Adrenal gland (tissue), 12 donors: Measurements from ENCODE around the gene CTCF. TPM values are rescaled to one million over a fixed set of nuclear protein-coding genes. Genes with fewer than 3 reads are reported as not detected.

Source experiments
- DNase-seq, 7 donors: peaks; one replicate each; pipeline ENCODE4 v3.0.0-alpha.2; 2019 to 2020
- H3K27ac ChIP-seq, 5 donors: fragments of 200-600 bp; sonication (generic) in 4 of 5; 1 replicate in 3 of 5; 2 replicates in 2 of 5; pipeline versions ENCODE4 v1.5.1 to v1.8.0; 2016 to 2020; ENCODE audit warnings: mild to moderate bottlenecking in 1 of 5
- H3K27me3 ChIP-seq: fragments of 200-600 bp; 2 replicates; pipeline ENCODE4 v1.8.0; 2021
- H3K36me3 ChIP-seq, 2 donors: fragments of 200-600 bp; replicated peaks in 1 of 2; 1 replicate in 1 of 2; 2 replicates in 1 of 2; pipeline versions ENCODE4 v1.5.1 to v1.8.0; 2018 to 2022
- H3K4me1 ChIP-seq, 2 donors: fragments of 200-600 bp; replicated peaks in 1 of 2; 1 replicate in 1 of 2; 2 replicates in 1 of 2; pipeline versions ENCODE4 v1.5.1 to v1.8.0; 2018 to 2021
- H3K4me3 ChIP-seq, 4 donors: fragments of 200-600 bp; sonication (generic) in 3 of 4; one replicate each; pipeline ENCODE4 v1.5.1; 2016 to 2018
- H3K9me3 ChIP-seq, 3 donors: fragments of 200-600 bp; sonication (generic) in 1 of 3; replicated peaks in 1 of 3; 1 replicate in 2 of 3; 2 replicates in 1 of 3; pipeline versions ENCODE4 v1.5.1 to v1.8.0; 2016 to 2021
- POLR2A ChIP-seq, 2 donors: fragments of 450-650 bp; IDR thresholded peaks; one replicate each; pipeline ENCODE4 v1.6.1; 2017; ENCODE audit warnings: antibody characterized with exemption in 2 of 2, mild to moderate bottlenecking in 2 of 2, moderate library complexity in 1 of 2
- WGBS, 4 donors: extraction: QIAGEN DNeasy Blood & Tissue Kit in 2 of 4; methylation state at CpG; one replicate each; pipeline versions ENCODE4 v1.1.5 to v1.1.7; 2013 to 2017; 5-methylcytosine and 5-hydroxymethylcytosine counted together
- intact Hi-C, 2 donors: fragments of 100-400 bp; cut with DNase I; formaldehyde crosslinking; loops; one replicate each; pipeline versions ENCODE4 v1.14.1 to v1.15.0; 2022 to 2023
- polyA plus RNA-seq, 3 donors: library from polyadenylated mRNA; stranded (reverse); fragments of 200-250 nt in 2 of 3; fragments of 350-450 nt in 1 of 3; fragmentation: Illumina TruSeq in 1 of 3; extraction: RNeasy Lipid Tissue Mini Kit (QIAGEN cat#74804) in 1 of 3; gene quantifications; one replicate each; pipeline ENCODE4 v1.2.3, GENCODE V29; 2013 to 2014
- total RNA-seq, 9 donors: library from RNA; depleted of rRNA in 4 of 9; stranded (reverse); fragments of >200 nt in 4 of 9; fragments of 120-200 nt in 1 of 9; fragmentation: NEBNext Ultra II Directional in 1 of 9; extraction: Animal tissue kit (Norgen Biotek cat#: 25700) in 1 of 9; gene quantifications; one replicate each; pipeline versions ENCODE4 v1.1.0 to v1.2.4, GENCODE V29; 2013 to 2023
- TF ChIP-seq, protein P1 (sequence below), 6 experiments: fragments of 450-650 bp in 4 of 6; fragments of 200-600 bp in 2 of 6; sonication (generic) in 1 of 6; IDR thresholded peaks; 1 replicate in 5 of 6; 2 replicates in 1 of 6; pipeline versions ENCODE4 v1.5.1 to v1.8.0; 2016 to 2021; ENCODE audit warnings: antibody characterized with exemption in 6 of 6, mild to moderate bottlenecking in 2 of 6, moderate library complexity in 1 of 6
- donor health status: healthy with polysubstance abuse.
- donor health status: Bipolar disorder and iron deficiency.
- donor health status: DM: yes; HTN: yes; CAD: no.
- donor health status: DM: no; HTN: no; CAD: no.
- donor health status: DM: no; HTN: no; CAD: no.
- donor health status: DM: yes; HTN: yes; CAD: no.

The CTCF gene
- total and polyA plus RNA-seq, 12 donors: 18.4 to 53.5 (median 29.9) TPM

DNA sequence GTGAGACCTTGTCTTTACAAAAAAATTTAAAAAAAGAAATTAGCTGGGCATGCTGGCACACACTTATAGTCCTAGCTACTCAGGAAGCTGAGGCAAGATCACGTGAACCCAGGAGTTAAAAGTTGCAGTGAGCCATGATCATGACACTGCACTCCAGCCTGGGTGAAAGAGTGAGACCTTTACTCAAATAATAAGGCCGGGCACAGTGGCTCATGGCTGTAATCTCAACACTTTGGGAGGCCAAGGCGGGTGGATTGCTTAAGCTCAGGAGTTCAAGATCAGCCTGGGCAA, 45.2 kb upstream of the CTCF start:
- 67 to 78% (median 73%) methylated on average over 3 of the region's 3 CpGs for WGBS, 4 donors
- Histone ChIP-seq H3K27ac (no peak overlapping the region), H3K9me3 (no peaks in the 10 kb centered on the region), H3K4me3 (no peak overlapping the region), H3K27me3 (no peaks in the 10 kb centered on the region), H3K4me1 (peaks cover 0 to 7% of the 10 kb centered on the region in 2 donors), H3K36me3 (no peaks in the 10 kb centered on the region)
- no peak for TF ChIP-seq POLR2A (IDR thresholded peaks at IDR 0.05)
- TF ChIP-seq, protein P1, sequence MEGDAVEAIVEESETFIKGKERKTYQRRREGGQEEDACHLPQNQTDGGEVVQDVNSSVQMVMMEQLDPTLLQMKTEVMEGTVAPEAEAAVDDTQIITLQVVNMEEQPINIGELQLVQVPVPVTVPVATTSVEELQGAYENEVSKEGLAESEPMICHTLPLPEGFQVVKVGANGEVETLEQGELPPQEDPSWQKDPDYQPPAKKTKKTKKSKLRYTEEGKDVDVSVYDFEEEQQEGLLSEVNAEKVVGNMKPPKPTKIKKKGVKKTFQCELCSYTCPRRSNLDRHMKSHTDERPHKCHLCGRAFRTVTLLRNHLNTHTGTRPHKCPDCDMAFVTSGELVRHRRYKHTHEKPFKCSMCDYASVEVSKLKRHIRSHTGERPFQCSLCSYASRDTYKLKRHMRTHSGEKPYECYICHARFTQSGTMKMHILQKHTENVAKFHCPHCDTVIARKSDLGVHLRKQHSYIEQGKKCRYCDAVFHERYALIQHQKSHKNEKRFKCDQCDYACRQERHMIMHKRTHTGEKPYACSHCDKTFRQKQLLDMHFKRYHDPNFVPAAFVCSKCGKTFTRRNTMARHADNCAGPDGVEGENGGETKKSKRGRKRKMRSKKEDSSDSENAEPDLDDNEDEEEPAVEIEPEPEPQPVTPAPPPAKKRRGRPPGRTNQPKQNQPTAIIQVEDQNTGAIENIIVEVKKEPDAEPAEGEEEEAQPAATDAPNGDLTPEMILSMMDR (IDR thresholded peaks at IDR 0.05): no peak
- DNase-seq: no peak
- intact Hi-C loops: loop anchor here in 1 of 2 donors (5.0 kb wide), 1 partner anchor 35 kb away; the partner anchor contains the start of genes AGRP and ATP6V0D1

DNA sequence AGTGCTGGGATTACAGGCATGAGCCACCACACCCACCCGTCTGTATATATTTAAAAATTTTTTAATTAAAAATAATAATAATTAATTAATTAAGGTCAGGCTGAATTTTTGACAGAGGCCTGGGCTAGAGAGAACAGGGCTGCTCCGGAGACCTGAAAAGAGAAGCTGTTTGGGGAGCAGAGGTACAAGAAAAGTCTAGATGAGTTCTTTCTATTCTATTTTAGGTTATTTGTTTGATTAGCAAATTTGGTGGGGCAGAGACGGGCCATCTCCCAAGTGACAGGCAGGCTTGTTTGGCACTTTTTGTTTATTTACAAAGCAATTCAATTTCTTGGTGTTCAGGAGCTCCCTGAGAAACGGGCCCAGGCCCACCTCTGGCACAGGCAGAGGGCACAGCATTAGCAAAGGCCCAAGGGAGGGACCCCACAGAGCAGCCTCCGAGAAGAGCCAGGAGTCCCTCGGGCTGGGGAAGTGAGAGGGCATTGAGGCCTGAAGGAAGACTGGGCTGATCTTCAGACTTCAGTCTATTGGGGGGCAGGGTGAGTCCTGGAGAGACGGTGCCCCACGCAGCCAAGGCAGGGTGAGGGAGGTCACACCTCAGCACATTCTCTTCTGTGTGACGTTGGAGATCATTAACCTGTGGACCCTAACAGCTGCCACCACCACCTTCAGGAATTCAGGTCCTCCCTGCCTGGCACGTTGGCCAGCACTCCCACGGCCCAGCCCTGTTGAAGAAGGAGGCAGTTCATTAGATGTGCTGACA, 44.5 kb upstream of the CTCF start:
- Histone ChIP-seq H3K36me3 (no peaks in the 10 kb centered on the region), H3K9me3 (no peaks in the 10 kb centered on the region), H3K4me1 (peaks cover 0 to 7% of the 10 kb centered on the region in 2 donors), H3K4me3 (no peak overlapping the region), H3K27me3 (no peaks in the 10 kb centered on the region), H3K27ac (no peak overlapping the region)
- intact Hi-C loops: loop anchor here in 1 of 2 donors (5.0 kb wide), 1 partner anchor 36 kb away; the partner anchor contains the start of genes AGRP and ATP6V0D1
- 60 to 77% (median 72%) methylated on average over 6 to 11 of the region's 11 CpGs for WGBS, 4 donors
- no peak for DNase-seq
- TF ChIP-seq, protein P1 (IDR thresholded peaks at IDR 0.05): no peak
- no peak for TF ChIP-seq POLR2A (IDR thresholded peaks at IDR 0.05)

DNA sequence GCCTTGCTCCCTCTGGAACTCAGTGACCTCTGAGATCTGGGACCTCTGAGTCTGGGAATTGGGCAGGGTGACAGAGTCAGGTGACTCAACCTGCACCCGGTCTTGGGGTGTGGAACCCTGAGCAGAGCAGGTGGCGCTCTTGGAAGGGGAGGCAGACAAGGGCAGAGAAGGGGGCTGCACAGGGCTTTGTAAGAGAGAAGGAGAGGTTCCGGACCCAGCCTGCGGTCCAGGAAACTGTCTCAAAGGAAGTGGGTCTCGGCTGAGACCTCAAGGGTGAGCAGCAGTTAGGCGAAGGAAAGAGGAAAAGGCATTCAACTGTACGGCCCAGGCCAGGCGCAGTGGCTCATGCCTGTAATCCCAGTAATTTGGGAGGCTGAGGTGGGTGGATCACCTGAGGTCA, 43.6 kb upstream of the CTCF start:
- TF ChIP-seq POLR2A (IDR thresholded peaks at IDR 0.05): no peak
- Histone ChIP-seq H3K36me3 (no peaks in the 10 kb centered on the region), H3K27me3 (no peaks in the 10 kb centered on the region), H3K9me3 (no peaks in the 10 kb centered on the region), H3K4me3 (no peak overlapping the region), H3K27ac (no peak overlapping the region), H3K4me1 (peaks cover 0 to 7% of the 10 kb centered on the region in 2 donors)
- intact Hi-C loops: loop anchor here in 1 of 2 donors (5.0 kb wide), 1 partner anchor 36 kb away; the partner anchor contains the start of genes AGRP and ATP6V0D1
- DNase-seq: no peak
- WGBS, 4 donors: 63 to 79% (median 66%) methylated on average over 7 to 8 of the region's 8 CpGs

DNA sequence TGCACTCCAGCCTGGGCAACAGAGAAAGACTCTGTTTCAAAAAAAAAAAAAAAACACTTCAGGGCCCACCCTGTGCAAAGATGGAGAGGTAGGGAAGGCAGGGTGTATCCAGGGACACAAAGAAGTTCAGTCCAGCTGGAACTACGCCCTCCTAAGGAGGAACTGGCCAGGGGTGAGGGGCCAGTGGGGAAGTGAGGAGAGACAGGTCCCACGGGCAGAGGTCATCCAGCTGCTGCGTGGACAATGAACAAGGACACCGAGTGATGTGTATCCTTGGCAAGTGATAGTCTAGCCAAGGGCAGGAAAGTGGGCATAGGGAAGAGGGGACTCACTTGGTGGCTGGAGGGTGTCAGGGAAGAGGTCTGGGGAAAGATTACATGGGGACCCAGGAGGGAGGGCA, 43.1 kb upstream of the CTCF start:
- H3K27me3 ChIP-seq: no peaks in the 10 kb centered on the region
- H3K9me3 ChIP-seq: no peaks in the 10 kb centered on the region
- TF ChIP-seq, protein P1 (IDR thresholded peaks at IDR 0.05): no peak
- no peak for TF ChIP-seq POLR2A (IDR thresholded peaks at IDR 0.05)
- H3K36me3 ChIP-seq: no peaks in the 10 kb centered on the region
- H3K4me1 ChIP-seq: peaks cover 0 to 7% of the 10 kb centered on the region in 2 donors
- no peak overlapping the region for H3K27ac ChIP-seq
- H3K4me3 ChIP-seq: no peak overlapping the region
- DNase-seq: no peak
- intact Hi-C loops: loop anchor here in 1 of 2 donors (5.0 kb wide), 1 partner anchor 37 kb away; the partner anchor contains the start of genes AGRP and ATP6V0D1
- WGBS, 4 donors: 37 to 49% (median 42%) methylated on average over 4 of the region's 4 CpGs
